HG02642 (cell line): ENCODE data around the gene PCDHGB5.

Experiments
- ATAC-seq: cut with Tn5 transposase; IDR thresholded peaks from one replicate; pipeline ENCODE4 v1.9.1; 2021; ENCODE audit warnings: mild to moderate bottlenecking; ENCODE audit not compliant: unreplicated experiment, poor library complexity

Gene PCDHGB5

GRCh38 chr5:141437221-141437620 is 39.5 kb downstream of the PCDHGB5 start:
- ATAC-seq = no peak

GRCh38 chr5:141439411-141440141 is 41.8 kb downstream of the PCDHGB5 start:
- no peak for ATAC-seq

DNA sequence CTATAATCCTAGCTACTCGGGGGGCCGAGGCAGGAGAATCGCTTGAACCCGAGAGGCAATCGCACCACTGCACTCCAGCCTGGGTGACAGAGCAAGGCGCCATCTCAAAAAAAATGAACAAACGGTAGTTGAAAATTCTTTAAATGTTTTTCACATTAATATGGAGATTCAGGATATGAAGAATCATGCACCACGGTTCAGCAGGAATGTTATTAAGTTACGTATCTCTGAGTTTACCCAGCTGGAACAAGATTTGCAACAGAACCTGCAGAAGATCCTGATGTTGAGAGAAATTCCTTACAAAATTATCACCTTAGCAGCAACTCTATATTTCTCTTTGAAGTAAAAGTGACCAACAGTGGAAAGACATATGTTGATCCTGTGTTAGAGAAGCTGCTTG is 42.6 kb downstream of the PCDHGB5 start:
- no peak for ATAC-seq

DNA sequence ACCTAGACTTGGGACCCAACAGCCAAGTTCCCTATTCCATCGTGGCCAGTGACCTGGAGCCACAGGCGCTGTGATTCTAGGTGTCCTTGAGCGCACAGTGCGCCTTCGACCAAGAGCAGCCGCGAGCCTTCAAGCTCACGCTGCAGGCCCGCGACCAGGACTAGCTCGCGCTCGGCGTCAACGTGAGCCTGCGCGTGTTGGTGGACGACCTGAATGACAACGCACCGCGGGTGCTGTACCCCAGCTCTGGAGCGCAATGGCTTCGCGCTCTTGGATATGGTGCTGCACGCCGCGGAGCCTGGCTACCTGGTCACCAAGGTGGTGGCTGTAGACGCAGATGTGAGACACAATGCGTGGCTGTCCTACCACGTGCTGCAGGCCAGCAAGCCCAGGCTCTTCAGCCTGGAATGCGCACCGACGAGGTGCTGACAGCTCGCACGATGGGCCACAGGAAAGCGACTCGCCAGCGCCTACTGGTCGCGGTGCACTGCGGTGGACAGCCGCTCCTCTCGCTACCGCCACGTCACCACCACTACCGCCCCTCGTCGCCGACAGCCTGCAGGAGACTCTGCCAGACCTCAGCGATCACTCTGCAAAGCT is 43.9 kb downstream of the PCDHGB5 start:
- ATAC-seq = no peak
